Activated naive CD8-positive, alpha-beta T cell treated with anti-CD3 and anti-CD28 coated beads, Interleukin-2, amount 10 ng/mL, durations not matched to agents 7 days and 5 days (primary cell): ENCODE results near the gene RASGRP3. TPM values are rescaled to one million over a fixed set of nuclear protein-coding genes. Genes with fewer than 3 reads are reported as not detected.
"Not testable (repeated sequence)": the region's sequence is repeated elsewhere in the genome, so short reads cannot be mapped to it uniquely, and the experiment has no call there.

Experiments used
- ATAC-seq: fragments of 150-1000 bp; cut with Tn5 transposase; one replicate; pipeline ENCODE4 v1.10.0; 2021; ENCODE audit warnings: low read depth, moderate library complexity
- POLR2A ChIA-PET: fragments of 350-600 bp; sonication (Branson Sonifier 250); formaldehyde crosslinking; loops from one replicate; lab custom pipeline; 2021; ENCODE audit warnings: antibody characterized with exemption; lab: Charles Lee
- DNase-seq: peaks from one replicate; pipeline ENCODE4 v3.0.0; 2021
- H3K27ac Mint-ChIP-seq: one replicate; pipeline ENCODE4 v1.8.0; 2022; ENCODE audit warnings: mild to moderate bottlenecking, mixed read lengths
- H3K27me3 Mint-ChIP-seq: one replicate; pipeline ENCODE4 v1.8.0; 2022; ENCODE audit warnings: mild to moderate bottlenecking, moderate library complexity, mixed read lengths
- H3K36me3 Mint-ChIP-seq: one replicate; pipeline ENCODE4 v1.8.0; 2021; ENCODE audit warnings: mild to moderate bottlenecking, mixed read lengths
- H3K4me1 Mint-ChIP-seq: one replicate; pipeline ENCODE4 v1.8.0; 2021; ENCODE audit warnings: mixed read lengths
- H3K4me3 Mint-ChIP-seq: one replicate; pipeline ENCODE4 v1.8.0; 2022; ENCODE audit warnings: mild to moderate bottlenecking, moderate library complexity, mixed read lengths
- H3K9me3 Mint-ChIP-seq: one replicate; pipeline ENCODE4 v1.8.0; 2021; ENCODE audit warnings: mixed read lengths
- total RNA-seq, 2 experiments: library from RNA; stranded (reverse); gene quantifications; one replicate each; pipeline ENCODE4 v1.2.3, GENCODE V29; 2021

The RASGRP3 gene
- total RNA-seq, 2 experiments from 2014 or later: 7.5 to 8.0 TPM

- Mint-ChIP-seq H3K4me1 (peaks cover 2% of the 10 kb centered on the region), H3K9me3 (peaks cover 1% of the 10 kb centered on the region), H3K27ac (no peak overlapping the region), H3K27me3 (peaks cover 8% of the 10 kb centered on the region), H3K4me3 (no peak overlapping the region), H3K36me3 (no peaks in the 10 kb centered on the region)
- ATAC-seq: no peak
- no peak for DNase-seq
- POLR2A ChIA-PET: interaction anchor here (0.6 kb wide), 1 partner anchor 58 kb away, joined by 3 read pairs; no protein-coding TSS in a partner anchor
Observed at GRCh38 chr2:33443274-33443829, 33.1 kb upstream of the RASGRP3 start.

- no peak overlapping the region for H3K27ac Mint-ChIP-seq
- H3K27me3 Mint-ChIP-seq: peaks cover 6% of the 10 kb centered on the region
- no peak overlapping the region for H3K4me3 Mint-ChIP-seq
- ATAC-seq (no peak), DNase-seq (no peak)
- peaks cover 1% of the 10 kb centered on the region for H3K9me3 Mint-ChIP-seq
- no peaks in the 10 kb centered on the region for H3K36me3 Mint-ChIP-seq
- peaks cover 2% of the 10 kb centered on the region for H3K4me1 Mint-ChIP-seq
- POLR2A ChIA-PET: no interaction called here
Observed at GRCh38 chr2:33444967-33445366, 31.5 kb upstream of the RASGRP3 start.

GRCh38 chr2:33448220-33448899 is 28.1 kb upstream of the RASGRP3 start:
- peaks cover 13% of the 10 kb centered on the region for H3K9me3 Mint-ChIP-seq
- H3K27ac Mint-ChIP-seq: no peak overlapping the region
- DNase-seq: no peak
- H3K36me3 Mint-ChIP-seq: peaks cover 4% of the 10 kb centered on the region
- H3K4me1 Mint-ChIP-seq: peaks cover 2% of the 10 kb centered on the region
- no peak for ATAC-seq
- peaks cover 3% of the 10 kb centered on the region for H3K27me3 Mint-ChIP-seq
- POLR2A ChIA-PET: no interaction called here
- H3K4me3 Mint-ChIP-seq: no peak overlapping the region

GRCh38 chr2:33451214-33451613 is 25.2 kb upstream of the RASGRP3 start:
- Mint-ChIP-seq H3K36me3 (peaks cover 4% of the 10 kb centered on the region), H3K27me3 (peaks cover 8% of the 10 kb centered on the region), H3K4me3 (no peak overlapping the region), H3K4me1 (peaks cover 2% of the 10 kb centered on the region), H3K9me3 (peaks cover 14% of the 10 kb centered on the region), H3K27ac (no peak overlapping the region)
- POLR2A ChIA-PET: no interaction called here
- ATAC-seq (no peak), DNase-seq (no peak)

GRCh38 chr2:33451825-33452224 is 24.6 kb upstream of the RASGRP3 start:
- peaks cover 9% of the 10 kb centered on the region for H3K27me3 Mint-ChIP-seq
- DNase-seq: no peak
- H3K4me3 Mint-ChIP-seq: no peak overlapping the region
- H3K9me3 Mint-ChIP-seq: peaks cover 14% of the 10 kb centered on the region
- H3K4me1 Mint-ChIP-seq: peaks cover 2% of the 10 kb centered on the region
- H3K36me3 Mint-ChIP-seq: peaks cover 4% of the 10 kb centered on the region
- POLR2A ChIA-PET: no interaction called here
- H3K27ac Mint-ChIP-seq: no peak overlapping the region
- ATAC-seq: no peak

- Mint-ChIP-seq H3K4me3 (no peak overlapping the region), H3K27me3 (peaks cover 11% of the 10 kb centered on the region), H3K9me3 (peaks cover 14% of the 10 kb centered on the region), H3K27ac (no peak overlapping the region), H3K36me3 (peaks cover 4% of the 10 kb centered on the region), H3K4me1 (peaks cover 2% of the 10 kb centered on the region)
- DNase-seq (no peak), ATAC-seq (no peak)
- POLR2A ChIA-PET: no interaction called here
Observed at GRCh38 chr2:33452545-33452944, 23.9 kb upstream of the RASGRP3 start.

- no peaks in the 10 kb centered on the region for H3K4me1 Mint-ChIP-seq
- POLR2A ChIA-PET: no interaction called here
- peaks cover 4% of the 10 kb centered on the region for H3K36me3 Mint-ChIP-seq
- no peak overlapping the region for H3K27ac Mint-ChIP-seq
- DNase-seq: no peak
- peaks cover 11% of the 10 kb centered on the region for H3K27me3 Mint-ChIP-seq
- H3K9me3 Mint-ChIP-seq: peaks cover 13% of the 10 kb centered on the region
- no peak overlapping the region for H3K4me3 Mint-ChIP-seq
- ATAC-seq: no peak
Observed at GRCh38 chr2:33453905-33454479, 22.5 kb upstream of the RASGRP3 start.

GRCh38 chr2:33457556-33458247 is 18.7 kb upstream of the RASGRP3 start:
- POLR2A ChIA-PET: interaction anchor here (1.3 kb wide), 1 partner anchor 18 kb away, joined by 4 read pairs; no protein-coding TSS in a partner anchor

GRCh38 chr2:33458248-33458819 is 18.1 kb upstream of the RASGRP3 start:
- Mint-ChIP-seq H3K4me1 (no peaks in the 10 kb centered on the region), H3K4me3 (no peak overlapping the region), H3K27ac (no peak overlapping the region), H3K36me3 (no peaks in the 10 kb centered on the region), H3K9me3 (peaks cover 2% of the 10 kb centered on the region), H3K27me3 (peaks cover 8% of the 10 kb centered on the region)
- ATAC-seq: no peak
- POLR2A ChIA-PET: no interaction called here
- no peak for DNase-seq

More at GRCh38 chr2:33457556-33458247, 18.7 kb upstream of the RASGRP3 start:
- H3K36me3 Mint-ChIP-seq: no peaks in the 10 kb centered on the region
- ATAC-seq: no peak
- no peak overlapping the region for H3K27ac Mint-ChIP-seq
- no peak for DNase-seq
- peaks cover 8% of the 10 kb centered on the region for H3K9me3 Mint-ChIP-seq
- no peak overlapping the region for H3K4me3 Mint-ChIP-seq
- peaks cover 8% of the 10 kb centered on the region for H3K27me3 Mint-ChIP-seq
- H3K4me1 Mint-ChIP-seq: no peaks in the 10 kb centered on the region

GRCh38 chr2:33459745-33460144 is 16.7 kb upstream of the RASGRP3 start:
- DNase-seq (no peak), ATAC-seq (no peak)
- POLR2A ChIA-PET: no interaction called here
- Mint-ChIP-seq H3K27me3 (peaks cover 8% of the 10 kb centered on the region), H3K4me1 (no peaks in the 10 kb centered on the region), H3K27ac (no peak overlapping the region), H3K4me3 (no peak overlapping the region), H3K9me3 (no peaks in the 10 kb centered on the region), H3K36me3 (no peaks in the 10 kb centered on the region)

- not testable (repeated sequence) for H3K9me3 Mint-ChIP-seq, H3K4me3 Mint-ChIP-seq, H3K27me3 Mint-ChIP-seq, DNase-seq, H3K4me1 Mint-ChIP-seq, H3K36me3 Mint-ChIP-seq, ATAC-seq, H3K27ac Mint-ChIP-seq
- POLR2A ChIA-PET: interaction anchor here (1.2 kb wide), 1 partner anchor 14 kb away, joined by 3 read pairs; the partner anchor contains the start of gene RASGRP3
Observed at GRCh38 chr2:33462512-33462911, 13.9 kb upstream of the RASGRP3 start.

- H3K4me3 Mint-ChIP-seq: no peak overlapping the region
- POLR2A ChIA-PET: no interaction called here
- no peaks in the 10 kb centered on the region for H3K9me3 Mint-ChIP-seq
- no peaks in the 10 kb centered on the region for H3K36me3 Mint-ChIP-seq
- no peaks in the 10 kb centered on the region for H3K4me1 Mint-ChIP-seq
- no peaks in the 10 kb centered on the region for H3K27me3 Mint-ChIP-seq
- no peak for ATAC-seq
- DNase-seq: no peak
- no peak overlapping the region for H3K27ac Mint-ChIP-seq
Observed at GRCh38 chr2:33467413-33467812, 9.0 kb upstream of the RASGRP3 start.

- peaks cover 3% of the 10 kb centered on the region for H3K27me3 Mint-ChIP-seq
- POLR2A ChIA-PET: no interaction called here
- H3K4me1 Mint-ChIP-seq: no peaks in the 10 kb centered on the region
- H3K27ac Mint-ChIP-seq: no peak overlapping the region
- H3K36me3 Mint-ChIP-seq: no peaks in the 10 kb centered on the region
- ATAC-seq: no peak
- H3K4me3 Mint-ChIP-seq: no peak overlapping the region
- no peak for DNase-seq
- no peaks in the 10 kb centered on the region for H3K9me3 Mint-ChIP-seq
Observed at GRCh38 chr2:33469238-33469637, 7.2 kb upstream of the RASGRP3 start.
